HepG2 (cell line): ENCODE results near the gene SRCAP. TPM values are rescaled to one million over a fixed set of nuclear protein-coding genes. Genes with fewer than 3 reads are reported as not detected.

Source experiments
- ATRX ChIP-seq: sonication (generic); formaldehyde crosslinking; IDR thresholded peaks from 2 replicates; pipeline ENCODE4 v1.4.0; 2020; ENCODE audit warnings: missing genetic modification reagents, borderline replicate concordance
- CENPX ChIP-seq: sonication (generic); formaldehyde crosslinking; IDR thresholded peaks from 2 replicates; pipeline ENCODE4 v1.9.0; 2021; ENCODE audit warnings: mild to moderate bottlenecking, missing genetic modification reagents, moderate library complexity
- CHD2 ChIP-seq: IDR thresholded peaks from 2 replicates; pipeline ENCODE4 v1.6.1; 2011; ENCODE audit warnings: low read depth, low read length, improper control_type of control experiment
- GATA4 ChIP-seq: sonication (generic); IDR thresholded peaks from 2 replicates; pipeline ENCODE4 v1.6.1; 2016; ENCODE audit warnings: antibody characterized with exemption, low read depth, borderline replicate concordance
- MAF1 ChIP-seq: sonication (generic); formaldehyde crosslinking; IDR thresholded peaks from 2 replicates; pipeline ENCODE4 v1.5.0; 2020; ENCODE audit warnings: missing genetic modification reagents, borderline replicate concordance
- MAZ ChIP-seq, 2 experiments: sonication (generic) in 1 of 2; formaldehyde crosslinking in 1 of 2; IDR thresholded peaks; 2 replicates each; pipeline versions ENCODE4 v1.5.0 to v1.6.1; 2012 to 2020; ENCODE audit warnings: low read depth in 2 of 2, mild to moderate bottlenecking in 2 of 2, borderline replicate concordance in 1 of 2, improper control_type of control experiment in 1 of 2, low read length in 1 of 2, missing genetic modification reagents in 1 of 2, moderate library complexity in 1 of 2
- MIXL1 ChIP-seq: IDR thresholded peaks from 2 replicates; pipeline ENCODE4 v1.6.1; 2016
- NRL ChIP-seq: sonication (generic); formaldehyde crosslinking; IDR thresholded peaks from 2 replicates; pipeline ENCODE4 v1.5.0; 2020; ENCODE audit warnings: missing genetic modification reagents, mild to moderate bottlenecking, moderate library complexity, borderline replicate concordance
- PHB2 ChIP-seq: fragments of 450-650 bp; IDR thresholded peaks from 2 replicates; pipeline ENCODE4 v1.6.1; 2018; ENCODE audit not compliant: partially characterized antibody
- PREB ChIP-seq: sonication (generic); formaldehyde crosslinking; IDR thresholded peaks from 2 replicates; pipeline ENCODE4 v1.4.0; 2020; ENCODE audit warnings: missing genetic modification reagents
- ZBTB10 ChIP-seq: sonication (generic); formaldehyde crosslinking; IDR thresholded peaks from 2 replicates; pipeline ENCODE4 v1.4.0; 2020; ENCODE audit warnings: missing genetic modification reagents, borderline replicate concordance
- ZNF331 ChIP-seq: sonication (generic); formaldehyde crosslinking; IDR thresholded peaks from 2 replicates; pipeline ENCODE4 v1.4.0; 2020; ENCODE audit warnings: missing genetic modification reagents
- ZNF343 ChIP-seq: sonication (generic); formaldehyde crosslinking; IDR thresholded peaks from 2 replicates; pipeline ENCODE4 v1.4.0; 2020; ENCODE audit warnings: mild to moderate bottlenecking, missing genetic modification reagents
- ZNF484 ChIP-seq: sonication (generic); formaldehyde crosslinking; IDR thresholded peaks from 2 replicates; pipeline ENCODE4 v1.5.1; 2020; ENCODE audit warnings: mild to moderate bottlenecking, low read depth, missing genetic modification reagents, borderline replicate concordance
- ZNF558 ChIP-seq: sonication (generic); formaldehyde crosslinking; IDR thresholded peaks from 2 replicates; pipeline ENCODE4 v1.9.0; 2022; ENCODE audit warnings: mild to moderate bottlenecking, missing genetic modification reagents, borderline replicate concordance
- ZNF773 ChIP-seq: sonication (generic); formaldehyde crosslinking; IDR thresholded peaks from 2 replicates; pipeline ENCODE4 v1.4.0; 2020; ENCODE audit warnings: missing genetic modification reagents, borderline replicate concordance
- polyA plus RNA-seq, 8 experiments: library from polyadenylated mRNA; depleted of rRNA in 3 of 8; stranded (reverse) in 7 of 8; unstranded in 1 of 8; fragments of >200 nt; fragmentation: Illumina TruSeq in 4 of 8; extraction: Trizol in 4 of 8; gene quantifications; 2 replicates each; pipeline versions ENCODE4 v1.2.1 to v1.2.3, GENCODE V29; 2011 to 2016; ENCODE audit warnings: low read depth in 4 of 8, missing spikeins in 1 of 8, mixed read lengths in 1 of 8; ENCODE audit not compliant: insufficient read depth in 1 of 8
- total RNA-seq, 5 experiments: library from RNA; depleted of rRNA; stranded (reverse); fragments of >200 nt; fragmentation: Illumina TruSeq; extraction: Trizol; gene quantifications; 2 replicates each; pipeline ENCODE4 v1.2.3, GENCODE V29; 2016; ENCODE audit warnings: low read depth in 1 of 5
- TF ChIP-seq, protein P1 (sequence below): sonication (generic); formaldehyde crosslinking; IDR thresholded peaks from 2 replicates; pipeline ENCODE4 v1.5.1; 2020; ENCODE audit warnings: missing genetic modification reagents, mild to moderate bottlenecking, borderline replicate concordance
- TF ChIP-seq, protein P2 (sequence below), 2 experiments: sonication (generic) in 1 of 2; formaldehyde crosslinking in 1 of 2; IDR thresholded peaks; 2 replicates each; pipeline versions ENCODE4 v1.4.0 to v1.6.1; 2018 to 2020; ENCODE audit warnings: missing genetic modification reagents in 2 of 2, borderline replicate concordance in 1 of 2, low read depth in 1 of 2, mild to moderate bottlenecking in 1 of 2, missing biosample characterization in 1 of 2
- TF ChIP-seq, protein P3 (sequence below): sonication (generic); formaldehyde crosslinking; IDR thresholded peaks from 2 replicates; pipeline ENCODE4 v1.4.0; 2020; ENCODE audit warnings: missing genetic modification reagents

SRCAP gene
- total and polyA plus RNA-seq, 2 of the 13 experiments (the other 11 are each of a cell fraction or from before 2014, with no cell fraction given), result 4.9 to 9.0 TPM

DNA sequence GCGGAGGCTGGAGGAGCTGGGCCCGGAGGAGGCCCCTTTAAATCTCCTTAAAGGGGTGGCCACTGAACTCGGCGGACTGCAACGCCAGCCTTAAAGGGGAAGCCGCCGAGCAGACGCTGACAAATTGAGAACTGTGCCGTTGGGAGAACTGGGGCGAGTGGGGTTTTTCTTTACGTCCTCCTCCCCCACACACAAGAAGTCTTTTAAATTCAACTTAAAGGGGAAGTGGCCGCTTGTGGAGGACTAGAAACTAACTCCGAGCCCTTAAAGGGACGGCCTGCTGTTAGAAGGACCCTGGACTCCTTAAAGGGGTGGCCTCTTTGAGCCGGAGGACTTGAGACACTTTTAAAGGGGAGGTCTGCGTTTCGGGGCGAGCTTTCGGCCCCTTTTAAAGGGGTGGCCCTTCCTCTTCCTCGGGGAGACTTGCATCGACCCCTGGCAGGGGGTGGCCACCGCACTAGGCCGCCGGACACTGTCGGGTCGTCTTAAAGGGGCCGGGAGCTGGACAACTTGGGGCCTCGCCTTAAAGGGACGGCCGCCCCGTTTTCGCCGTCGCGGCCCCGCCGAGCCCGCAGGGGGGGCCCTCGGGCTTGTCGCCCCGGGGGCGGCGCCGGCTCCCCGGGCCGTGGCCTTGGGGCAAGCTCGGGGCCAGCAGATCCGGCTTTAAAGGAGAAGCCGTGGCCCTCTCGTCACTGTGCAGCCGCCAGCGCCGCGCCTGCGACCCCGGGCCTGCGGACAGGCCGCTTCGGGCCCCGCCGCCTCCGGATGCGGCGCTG lies 40.1 kb upstream of the SRCAP start (continued):
- TF ChIP-seq ZBTB10 (CRISPR knock-in tag), result peak; percentile 88
- TF ChIP-seq GATA4, result no peak
- TF ChIP-seq, protein P1, sequence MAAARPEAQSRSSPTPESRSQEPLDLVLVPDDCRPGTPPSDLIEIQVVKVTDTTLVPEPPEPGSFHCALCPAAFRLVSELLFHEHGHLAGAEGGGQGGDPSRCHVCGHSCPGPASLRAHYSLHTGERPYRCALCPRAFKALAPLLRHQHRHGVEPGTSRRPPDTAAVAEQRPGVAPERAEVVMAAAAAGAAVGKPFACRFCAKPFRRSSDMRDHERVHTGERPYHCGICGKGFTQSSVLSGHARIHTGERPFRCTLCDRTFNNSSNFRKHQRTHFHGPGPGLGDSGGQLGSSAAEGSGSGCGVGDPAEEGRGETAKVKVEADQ (CRISPR knock-in tag), result no peak; the same call in none of the 2 replicates
- no peak for TF ChIP-seq PREB (CRISPR knock-in tag)
- 0 out of 2 replicates have a peak, but pooled peaks have one; percentile 72 for TF ChIP-seq MAF1 (CRISPR knock-in tag)
- peak; percentile 46; the same call in 1 of the 2 replicates for TF ChIP-seq NRL (CRISPR knock-in tag)
- TF ChIP-seq ZNF773 (CRISPR knock-in tag), result no peak
- TF ChIP-seq ZNF558, result no peak
- TF ChIP-seq MIXL1 (CRISPR knock-in tag), result no peak
- no peak for TF ChIP-seq CHD2
- no peak for TF ChIP-seq PHB2
- TF ChIP-seq, protein P2, sequence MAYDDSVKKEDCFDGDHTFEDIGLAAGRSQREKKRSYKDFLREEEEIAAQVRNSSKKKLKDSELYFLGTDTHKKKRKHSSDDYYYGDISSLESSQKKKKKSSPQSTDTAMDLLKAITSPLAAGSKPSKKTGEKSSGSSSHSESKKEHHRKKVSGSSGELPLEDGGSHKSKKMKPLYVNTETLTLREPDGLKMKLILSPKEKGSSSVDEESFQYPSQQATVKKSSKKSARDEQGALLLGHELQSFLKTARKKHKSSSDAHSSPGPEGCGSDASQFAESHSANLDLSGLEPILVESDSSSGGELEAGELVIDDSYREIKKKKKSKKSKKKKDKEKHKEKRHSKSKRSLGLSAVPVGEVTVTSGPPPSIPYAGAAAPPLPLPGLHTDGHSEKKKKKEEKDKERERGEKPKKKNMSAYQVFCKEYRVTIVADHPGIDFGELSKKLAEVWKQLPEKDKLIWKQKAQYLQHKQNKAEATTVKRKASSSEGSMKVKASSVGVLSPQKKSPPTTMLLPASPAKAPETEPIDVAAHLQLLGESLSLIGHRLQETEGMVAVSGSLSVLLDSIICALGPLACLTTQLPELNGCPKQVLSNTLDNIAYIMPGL (CRISPR knock-in tag; IDR thresholded peaks at IDR 0.05; ENCODE audit: borderline replicate concordance in 1 of 2, low read depth in 1 of 2), result no peak; a peak in 3 of 4 replicates
- TF ChIP-seq MAZ (IDR thresholded peaks at IDR 0.05; ENCODE audit: borderline replicate concordance, low read depth, low read length), result peak; percentile 7
- peak; percentile 70 for TF ChIP-seq MAZ (CRISPR knock-in tag; IDR thresholded peaks at IDR 0.05; ENCODE audit: low read depth)
- TF ChIP-seq CENPX (CRISPR knock-in tag), result no peak
- TF ChIP-seq ZNF331 (CRISPR knock-in tag), result no peak
- no peak for TF ChIP-seq ZNF484 (CRISPR knock-in tag)
- no peak for TF ChIP-seq ATRX (CRISPR knock-in tag)
- TF ChIP-seq, protein P3, sequence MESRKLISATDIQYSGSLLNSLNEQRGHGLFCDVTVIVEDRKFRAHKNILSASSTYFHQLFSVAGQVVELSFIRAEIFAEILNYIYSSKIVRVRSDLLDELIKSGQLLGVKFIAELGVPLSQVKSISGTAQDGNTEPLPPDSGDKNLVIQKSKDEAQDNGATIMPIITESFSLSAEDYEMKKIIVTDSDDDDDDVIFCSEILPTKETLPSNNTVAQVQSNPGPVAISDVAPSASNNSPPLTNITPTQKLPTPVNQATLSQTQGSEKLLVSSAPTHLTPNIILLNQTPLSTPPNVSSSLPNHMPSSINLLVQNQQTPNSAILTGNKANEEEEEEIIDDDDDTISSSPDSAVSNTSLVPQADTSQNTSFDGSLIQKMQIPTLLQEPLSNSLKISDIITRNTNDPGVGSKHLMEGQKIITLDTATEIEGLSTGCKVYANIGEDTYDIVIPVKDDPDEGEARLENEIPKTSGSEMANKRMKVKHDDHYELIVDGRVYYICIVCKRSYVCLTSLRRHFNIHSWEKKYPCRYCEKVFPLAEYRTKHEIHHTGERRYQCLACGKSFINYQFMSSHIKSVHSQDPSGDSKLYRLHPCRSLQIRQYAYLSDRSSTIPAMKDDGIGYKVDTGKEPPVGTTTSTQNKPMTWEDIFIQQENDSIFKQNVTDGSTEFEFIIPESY (CRISPR knock-in tag), result no peak
- TF ChIP-seq ZNF343, result no peak
